SU-DHL-6 (cell line): Measurements from ENCODE around the gene IRAK4.

Experiments
- H2AFZ ChIP-seq: fragments of 200-600 bp; sonication (generic); 2 replicates; pipeline ENCODE4 v1.6.1; 2014; ENCODE audit warnings: low read depth, mild to moderate bottlenecking, moderate library complexity, mixed read lengths, antibody characterized with exemption, low read length; ENCODE audit not compliant: severe bottlenecking
- H3F3A ChIP-seq: fragments of 200-600 bp; shearing (Covaris generic); 2 replicates; pipeline ENCODE4 v1.6.0; 2016; ENCODE audit warnings: antibody characterized with exemption, mild to moderate bottlenecking; ENCODE audit not compliant: insufficient read depth
- H3K27ac ChIP-seq: fragments of 200-600 bp; sonication (generic); 2 replicates; pipeline ENCODE4 v1.5.1; 2016; ENCODE audit warnings: low read depth, mild to moderate bottlenecking, low read length, moderate library complexity, mixed read lengths
- H3K27me3 ChIP-seq: fragments of 200-600 bp; sonication (generic), shearing (Covaris generic); 2 replicates; pipeline ENCODE4 v1.6.0; 2014; ENCODE audit warnings: mild to moderate bottlenecking, low read length
- H3K36me3 ChIP-seq: fragments of 200-600 bp; sonication (generic); 2 replicates; pipeline ENCODE4 v1.6.1; 2014; ENCODE audit warnings: mild to moderate bottlenecking, low read length, mixed read lengths
- H3K4me2 ChIP-seq: fragments of 300-600, 200-600 bp; shearing (Covaris generic), sonication (generic); 2 replicates; pipeline ENCODE4 v1.6.0; 2014; ENCODE audit warnings: low read length, low read depth, mild to moderate bottlenecking; ENCODE audit not compliant: poor library complexity, severe bottlenecking
- H3K4me3 ChIP-seq: fragments of 200-600 bp; sonication (generic); 2 replicates; pipeline ENCODE4 v1.5.1; 2014; ENCODE audit warnings: antibody characterized with exemption, low read length, mild to moderate bottlenecking, mixed read lengths; ENCODE audit not compliant: insufficient read depth, poor library complexity, severe bottlenecking
- H3K79me2 ChIP-seq: fragments of 200-600 bp; sonication (generic); 2 replicates; pipeline ENCODE4 v1.6.1; 2014; ENCODE audit warnings: mild to moderate bottlenecking, low read length, moderate library complexity; ENCODE audit not compliant: insufficient read depth
- H3K9ac ChIP-seq: fragments of 200-600 bp; sonication (generic); 2 replicates; pipeline ENCODE4 v1.7.0; 2014; ENCODE audit warnings: mild to moderate bottlenecking, low read length
- H3K9me2 ChIP-seq: fragments of 200-600 bp; sonication (generic); replicated peaks from 2 replicates; pipeline ENCODE4 v1.6.1; 2014; ENCODE audit warnings: low read length; ENCODE audit not compliant: insufficient read depth
- H3K9me3 ChIP-seq: fragments of 200-600 bp; sonication (generic); 2 replicates; pipeline ENCODE4 v1.6.1; 2014; ENCODE audit warnings: low read length, mixed read lengths; ENCODE audit not compliant: insufficient read depth
- H4K20me1 ChIP-seq: fragments of 200-600 bp; sonication (generic); 2 replicates; pipeline ENCODE4 v1.6.1; 2014; ENCODE audit warnings: low read depth, mild to moderate bottlenecking, antibody characterized with exemption, low read length, moderate library complexity, mixed read lengths
- CTCF ChIP-seq: fragments of 200-600 bp; sonication (generic); IDR thresholded peaks from one replicate; pipeline ENCODE4 v1.5.1; 2017; ENCODE audit warnings: antibody characterized with exemption, mild to moderate bottlenecking, low read length, moderate library complexity; ENCODE audit not compliant: insufficient read depth, poor library complexity, severe bottlenecking
- EZH2phosphoT487 ChIP-seq: fragments of 200-600 bp; sonication (generic), shearing (Covaris generic); conservative IDR thresholded peaks from 2 replicates; pipeline ENCODE4 v1.6.1; 2018; ENCODE audit warnings: mild to moderate bottlenecking, antibody characterized with exemption, low read length, moderate library complexity, mixed read lengths

IRAK4 gene

DNA sequence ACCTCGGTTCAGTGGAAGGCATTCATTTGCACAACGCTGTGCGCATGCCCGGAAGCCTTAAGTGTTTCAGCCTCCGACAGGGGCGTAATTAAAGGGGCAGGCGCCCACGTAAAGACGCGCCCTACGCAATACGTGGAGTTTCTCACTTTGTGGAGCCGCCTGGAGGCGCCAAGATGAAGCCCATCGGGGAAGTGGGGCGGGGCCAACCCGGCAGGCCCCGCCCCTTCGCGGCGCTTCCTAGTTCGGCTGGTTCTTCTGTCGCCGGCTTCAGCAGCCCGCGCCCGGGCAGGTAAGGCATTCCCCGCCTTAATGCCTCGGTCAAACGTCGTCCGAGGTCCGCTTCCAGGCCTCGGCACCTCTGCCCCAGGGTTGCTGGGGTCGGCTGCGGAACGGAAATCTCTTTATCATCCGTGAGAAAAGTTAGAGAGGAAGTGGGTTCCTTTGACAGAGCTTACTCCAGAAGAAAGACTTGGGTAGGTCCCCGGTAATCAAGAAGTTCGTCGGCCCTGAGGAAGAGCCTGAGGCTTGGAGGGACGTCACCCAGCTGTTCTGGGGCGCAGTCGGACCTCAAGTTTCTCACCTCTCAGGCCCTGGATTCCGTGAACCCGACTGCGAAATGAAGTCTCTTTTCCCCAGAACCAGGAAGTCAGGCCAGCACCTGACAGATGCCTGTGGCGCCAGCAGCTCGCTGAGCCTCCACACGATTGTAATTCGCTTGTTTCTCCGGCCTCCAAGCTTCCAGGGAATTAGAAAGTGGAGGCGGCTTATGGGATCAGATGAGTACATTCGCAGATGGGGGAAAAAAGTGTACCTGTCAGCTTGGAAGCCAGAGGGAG, at the start of gene IRAK4, which contains the start of gene PUS7L:
TSS of gene IRAK4 (plus strand) at position 224 of the 836 bp plus-strand sequence. CDS start 9,161 bp downstream, outside the sequence.
TSS of gene PUS7L (minus strand) at position 63 of the 836 bp plus-strand sequence. CDS start 3,545 bp downstream, outside the sequence.
- no peak for TF ChIP-seq CTCF
- no peak for TF ChIP-seq EZH2phosphoT487
- Histone ChIP-seq H3F3A (peaks cover 9% of the 10 kb centered on the region; the same call in 1 of the 2 replicates), H3K9me3 (no peaks in the 10 kb centered on the region), H3K9me2 (no peaks in the 10 kb centered on the region), H4K20me1 (no peaks in the 10 kb centered on the region), H3K27ac (peak within 1 kb of the TSS; percentile 91), H3K4me2 (peak within 1 kb of the TSS; percentile 90), H3K9ac (peak within 1 kb of the TSS; percentile 93), H3K4me3 (peak within 1 kb of the TSS; percentile 89), H3K79me2 (peaks cover 58% of the 10 kb centered on the region), H3K36me3 (peaks cover 20% of the 10 kb centered on the region), H3K27me3 (no peaks in the 10 kb centered on the region), H2AFZ (peak within 1 kb of the TSS; percentile 91)

- H3K79me2 ChIP-seq: no peaks in the 10 kb centered on the region
- no peak overlapping the region for H3K4me2 ChIP-seq
- no peaks in the 10 kb centered on the region for H3K9me2 ChIP-seq
- H3K27me3 ChIP-seq: no peaks in the 10 kb centered on the region
- no peak overlapping the region for H3K4me3 ChIP-seq
- no peak overlapping the region for H3K27ac ChIP-seq
- no peak overlapping the region for H2AFZ ChIP-seq
- H3K9ac ChIP-seq: no peak overlapping the region
- H3K9me3 ChIP-seq: no peaks in the 10 kb centered on the region
- no peaks in the 10 kb centered on the region for H3F3A ChIP-seq
- TF ChIP-seq CTCF (no peak), EZH2phosphoT487 (no peak)
- no peaks in the 10 kb centered on the region for H3K36me3 ChIP-seq
- no peaks in the 10 kb centered on the region for H4K20me1 ChIP-seq
These were observed 47.4 kb upstream of the IRAK4 start for GRCh38 chr12:43711348-43711747.

DNA sequence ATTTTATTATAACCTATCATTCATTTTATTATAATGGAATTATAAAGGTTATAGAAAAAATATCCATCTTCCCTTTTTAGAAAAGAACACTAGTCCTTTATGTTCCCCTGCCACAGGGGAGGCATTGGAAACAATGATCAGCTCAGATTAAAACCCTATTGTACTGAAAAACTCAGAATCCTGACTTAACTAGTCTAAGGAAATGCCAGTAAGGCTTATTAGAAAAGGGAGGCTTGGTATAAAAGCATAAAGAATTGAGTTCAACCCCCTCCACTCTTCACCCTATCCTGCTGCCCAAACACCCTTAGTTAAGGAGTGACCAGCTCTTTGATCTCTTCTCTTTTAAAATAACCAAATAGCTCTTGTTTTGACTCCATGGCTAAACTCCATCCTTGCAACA, 36.1 kb upstream of the IRAK4 start:
- Histone ChIP-seq H3K36me3 (0 out of 2 replicates have a peak, but pooled peaks cover 5% of the 10 kb centered on the region), H3K79me2 (no peaks in the 10 kb centered on the region), H2AFZ (no peak overlapping the region), H3K9ac (no peak overlapping the region), H3K4me3 (no peak overlapping the region), H3K4me2 (no peak overlapping the region), H3F3A (no peaks in the 10 kb centered on the region), H4K20me1 (no peaks in the 10 kb centered on the region), H3K9me3 (no peaks in the 10 kb centered on the region), H3K27me3 (no peaks in the 10 kb centered on the region), H3K9me2 (no peaks in the 10 kb centered on the region), H3K27ac (no peak overlapping the region)
- no peak for TF ChIP-seq CTCF
- no peak for TF ChIP-seq EZH2phosphoT487
